ENCODE results near the gene SLC25A53. TPM values are rescaled to one million over a fixed set of nuclear protein-coding genes. Genes with fewer than 3 reads are reported as not detected.
"Not testable (repeated sequence)": the region's sequence is repeated elsewhere in the genome, so short reads cannot be mapped to it uniquely, and the experiment has no call there.

SLC25A53 gene
- total and polyA plus RNA-seq, 2 experiments from 2014 or later, result 5.7 to 6.8 TPM

GRCh38 chrX:104084534-104085277, 72.1 kb downstream of the SLC25A53 start:
- Histone ChIP-seq H3K9me2 (replicated peaks; ENCODE audit: insufficient read depth) (no peaks in the 10 kb centered on the region), H3K4me1 (ENCODE audit: insufficient read depth) (no peaks in the 10 kb centered on the region), H3K79me2 (no peaks in the 10 kb centered on the region), H4K20me1 (ENCODE audit: insufficient read depth, poor library complexity, severe bottlenecking) (no peaks in the 10 kb centered on the region), H3K4me3 (no peak overlapping the region), H2AFZ (no peak overlapping the region), H3K4me2 (no peak overlapping the region), H3K9me3 (ENCODE audit: low read depth) (no peaks in the 10 kb centered on the region), H3K27ac (no peak overlapping the region), H3K36me3 (replicated peaks; ENCODE audit: insufficient read depth, low read depth) (no peaks in the 10 kb centered on the region), H3K27me3 (no peaks in the 10 kb centered on the region)
- TF ChIP-seq CTCF (IDR thresholded peaks at IDR 0.05; ENCODE audit: poor library complexity) (no peak), EZH2 (IDR thresholded peaks at IDR 0.05; ENCODE audit: borderline replicate concordance) (no peak), EZH2phosphoT487 (IDR thresholded peaks at IDR 0.05; ENCODE audit: low read depth, severe bottlenecking, unreplicated experiment) (no peak)
- 72% methylated on average over 5 of the region's 5 CpGs for WGBS (ENCODE audit: low lambda C conversion rate, missing lambda C conversion rate)
- no peak for DNase-seq (ENCODE audit: low spot score)

GRCh38 chrX:104084063-104084462, 72.7 kb downstream of the SLC25A53 start:
- Histone ChIP-seq H3K27ac (no peak overlapping the region), H2AFZ (no peak overlapping the region), H3K79me2 (no peaks in the 10 kb centered on the region), H3K27me3 (no peaks in the 10 kb centered on the region), H3K9me3 (ENCODE audit: low read depth) (no peaks in the 10 kb centered on the region), H3K4me1 (ENCODE audit: insufficient read depth) (no peaks in the 10 kb centered on the region), H3K4me2 (no peak overlapping the region), H3K9me2 (replicated peaks; ENCODE audit: insufficient read depth) (no peaks in the 10 kb centered on the region), H4K20me1 (ENCODE audit: insufficient read depth, poor library complexity, severe bottlenecking) (no peaks in the 10 kb centered on the region), H3K4me3 (no peak overlapping the region), H3K36me3 (replicated peaks; ENCODE audit: insufficient read depth, low read depth) (no peaks in the 10 kb centered on the region)
- 67% methylated on average over 4 of the region's 4 CpGs for WGBS (ENCODE audit: low lambda C conversion rate, missing lambda C conversion rate)
- TF ChIP-seq CTCF (IDR thresholded peaks at IDR 0.05; ENCODE audit: poor library complexity), result no peak
- no peak for TF ChIP-seq EZH2phosphoT487 (IDR thresholded peaks at IDR 0.05; ENCODE audit: low read depth, severe bottlenecking, unreplicated experiment)
- TF ChIP-seq EZH2 (IDR thresholded peaks at IDR 0.05; ENCODE audit: borderline replicate concordance), result no peak
- no peak for DNase-seq (ENCODE audit: low spot score)

- WGBS (ENCODE audit: low lambda C conversion rate, missing lambda C conversion rate), result no CpG with 5 or more reads among the region's 6 CpGs
- DNase-seq (ENCODE audit: low spot score); H3K4me3 ChIP-seq; H2AFZ ChIP-seq; H3K27me3 ChIP-seq; H3K36me3 ChIP-seq (replicated peaks; ENCODE audit: insufficient read depth, low read depth); H3K4me2 ChIP-seq; H3K9me2 ChIP-seq (replicated peaks; ENCODE audit: insufficient read depth); H3K4me1 ChIP-seq (ENCODE audit: insufficient read depth); H3K27ac ChIP-seq; H3K79me2 ChIP-seq; H3K9me3 ChIP-seq (ENCODE audit: low read depth); H4K20me1 ChIP-seq (ENCODE audit: insufficient read depth, poor library complexity, severe bottlenecking): not testable (repeated sequence)
Observed at GRCh38 chrX:104077854-104078253, 79.0 kb downstream of the SLC25A53 start.

GRCh38 chrX:104075778-104076445, 80.9 kb downstream of the SLC25A53 start, which contains the start of gene TMSB15C:
TMSB15C (minus strand) TSS chrX:104076236.
- not testable (repeated sequence) for H3K9me3 ChIP-seq (ENCODE audit: low read depth); H3K4me1 ChIP-seq (ENCODE audit: insufficient read depth); H3K4me2 ChIP-seq; H3K79me2 ChIP-seq; H3K36me3 ChIP-seq (replicated peaks; ENCODE audit: insufficient read depth, low read depth); H3K9me2 ChIP-seq (replicated peaks; ENCODE audit: insufficient read depth); H3K4me3 ChIP-seq; H3K27me3 ChIP-seq; H4K20me1 ChIP-seq (ENCODE audit: insufficient read depth, poor library complexity, severe bottlenecking); H2AFZ ChIP-seq; DNase-seq (ENCODE audit: low spot score); H3K27ac ChIP-seq
- WGBS (ENCODE audit: low lambda C conversion rate, missing lambda C conversion rate), result no CpG with 5 or more reads among the region's 46 CpGs

DNA sequence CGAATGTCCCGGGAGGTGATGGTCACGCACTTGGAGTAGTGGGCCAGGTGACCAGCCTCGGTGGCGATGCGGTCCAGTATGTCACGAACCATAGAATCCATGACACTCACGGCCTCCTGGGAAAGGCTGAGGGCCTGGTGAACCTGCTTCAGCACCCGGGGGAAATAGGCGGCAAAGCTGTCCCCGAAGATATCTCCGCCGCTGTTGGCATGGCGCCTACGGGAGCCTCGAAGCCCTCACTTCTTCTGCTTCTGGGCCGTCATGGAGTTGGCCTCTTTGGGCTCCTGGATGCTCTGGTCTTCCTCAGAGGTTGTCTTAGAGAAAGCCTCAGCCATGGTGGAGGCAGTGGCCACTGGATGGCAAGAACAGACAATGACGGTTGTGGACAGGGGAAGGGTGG, 94.2 kb downstream of the SLC25A53 start:
- WGBS (ENCODE audit: low lambda C conversion rate, missing lambda C conversion rate), result 98% methylated on average over 8 of the region's 18 CpGs
- H3K4me2 ChIP-seq; H3K4me3 ChIP-seq; H3K9me3 ChIP-seq (ENCODE audit: low read depth); DNase-seq (ENCODE audit: low spot score); H3K36me3 ChIP-seq (replicated peaks; ENCODE audit: insufficient read depth, low read depth); H2AFZ ChIP-seq; H3K27me3 ChIP-seq; H3K27ac ChIP-seq; H3K9me2 ChIP-seq (replicated peaks; ENCODE audit: insufficient read depth); H4K20me1 ChIP-seq (ENCODE audit: insufficient read depth, poor library complexity, severe bottlenecking); H3K4me1 ChIP-seq (ENCODE audit: insufficient read depth); H3K79me2 ChIP-seq: not testable (repeated sequence)

DNA sequence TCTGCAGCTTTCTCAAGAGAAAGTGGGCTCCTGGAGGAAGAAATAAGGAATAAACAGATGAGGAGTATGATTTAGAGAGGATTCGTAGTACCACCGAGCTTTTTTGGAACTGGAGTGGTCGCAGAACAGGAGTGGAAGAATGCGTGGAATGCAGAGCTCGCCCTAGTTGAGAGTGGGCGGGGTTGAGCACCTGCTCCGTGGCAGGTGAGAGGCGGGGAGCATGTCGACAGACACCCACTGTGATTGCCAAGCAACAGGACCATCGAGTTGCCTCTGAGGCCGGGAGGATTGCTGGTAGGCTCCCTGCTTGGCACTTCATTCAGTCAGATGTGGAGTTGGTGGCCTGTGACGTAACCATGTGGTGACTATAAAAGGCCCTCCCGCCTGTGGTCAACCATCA, 101.9 kb downstream of the SLC25A53 start:
- not testable (repeated sequence) for H3K79me2 ChIP-seq; H3K27ac ChIP-seq; H3K4me3 ChIP-seq; H3K4me1 ChIP-seq (ENCODE audit: insufficient read depth); H3K36me3 ChIP-seq (replicated peaks; ENCODE audit: insufficient read depth, low read depth); H4K20me1 ChIP-seq (ENCODE audit: insufficient read depth, poor library complexity, severe bottlenecking); H2AFZ ChIP-seq; H3K9me3 ChIP-seq (ENCODE audit: low read depth); DNase-seq (ENCODE audit: low spot score); H3K4me2 ChIP-seq; H3K27me3 ChIP-seq; H3K9me2 ChIP-seq (replicated peaks; ENCODE audit: insufficient read depth)
- WGBS (ENCODE audit: low lambda C conversion rate, missing lambda C conversion rate), result no CpG with 5 or more reads among the region's 13 CpGs
